GM10266 (cell line): Measurements from ENCODE around the gene ZNF385B.
A peak's percentile ranks its signal among the peaks of the same experiment; 100 is the strongest.

ENCODE experiments used
- DNase-seq: peaks from one replicate; pipeline ENCODE4 v3.0.0; 2012; ENCODE audit errors: extremely low spot score
- TF ChIP-seq, protein P1 (sequence below): IDR thresholded peaks from 2 replicates; pipeline ENCODE4 v1.5.1; 2012; ENCODE audit warnings: mild to moderate bottlenecking, low read depth; ENCODE audit not compliant: control insufficient read depth, insufficient read depth; ENCODE audit errors: missing control alignments

Gene ZNF385B

DNA sequence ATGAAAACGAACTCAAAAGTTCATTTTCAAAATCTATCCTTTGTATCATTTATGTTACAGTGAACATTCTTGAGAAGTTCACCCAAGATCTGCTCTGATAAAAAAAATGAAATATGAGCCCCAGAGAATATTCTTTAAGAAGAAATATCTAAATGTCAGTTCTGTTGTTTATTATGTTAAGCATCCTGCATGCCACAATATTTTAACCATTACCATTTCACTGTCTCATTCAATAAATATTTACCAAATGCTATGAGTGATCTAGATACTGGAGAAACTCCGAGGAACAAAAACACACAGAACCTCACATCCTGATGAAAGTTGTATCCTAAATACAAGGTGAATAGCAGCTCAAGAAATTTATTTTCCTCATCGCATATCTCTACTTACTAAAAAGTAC is 170.2 kb downstream of the ZNF385B start:
- TF ChIP-seq, protein P1, sequence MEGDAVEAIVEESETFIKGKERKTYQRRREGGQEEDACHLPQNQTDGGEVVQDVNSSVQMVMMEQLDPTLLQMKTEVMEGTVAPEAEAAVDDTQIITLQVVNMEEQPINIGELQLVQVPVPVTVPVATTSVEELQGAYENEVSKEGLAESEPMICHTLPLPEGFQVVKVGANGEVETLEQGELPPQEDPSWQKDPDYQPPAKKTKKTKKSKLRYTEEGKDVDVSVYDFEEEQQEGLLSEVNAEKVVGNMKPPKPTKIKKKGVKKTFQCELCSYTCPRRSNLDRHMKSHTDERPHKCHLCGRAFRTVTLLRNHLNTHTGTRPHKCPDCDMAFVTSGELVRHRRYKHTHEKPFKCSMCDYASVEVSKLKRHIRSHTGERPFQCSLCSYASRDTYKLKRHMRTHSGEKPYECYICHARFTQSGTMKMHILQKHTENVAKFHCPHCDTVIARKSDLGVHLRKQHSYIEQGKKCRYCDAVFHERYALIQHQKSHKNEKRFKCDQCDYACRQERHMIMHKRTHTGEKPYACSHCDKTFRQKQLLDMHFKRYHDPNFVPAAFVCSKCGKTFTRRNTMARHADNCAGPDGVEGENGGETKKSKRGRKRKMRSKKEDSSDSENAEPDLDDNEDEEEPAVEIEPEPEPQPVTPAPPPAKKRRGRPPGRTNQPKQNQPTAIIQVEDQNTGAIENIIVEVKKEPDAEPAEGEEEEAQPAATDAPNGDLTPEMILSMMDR = no peak
- no peak for DNase-seq

DNA sequence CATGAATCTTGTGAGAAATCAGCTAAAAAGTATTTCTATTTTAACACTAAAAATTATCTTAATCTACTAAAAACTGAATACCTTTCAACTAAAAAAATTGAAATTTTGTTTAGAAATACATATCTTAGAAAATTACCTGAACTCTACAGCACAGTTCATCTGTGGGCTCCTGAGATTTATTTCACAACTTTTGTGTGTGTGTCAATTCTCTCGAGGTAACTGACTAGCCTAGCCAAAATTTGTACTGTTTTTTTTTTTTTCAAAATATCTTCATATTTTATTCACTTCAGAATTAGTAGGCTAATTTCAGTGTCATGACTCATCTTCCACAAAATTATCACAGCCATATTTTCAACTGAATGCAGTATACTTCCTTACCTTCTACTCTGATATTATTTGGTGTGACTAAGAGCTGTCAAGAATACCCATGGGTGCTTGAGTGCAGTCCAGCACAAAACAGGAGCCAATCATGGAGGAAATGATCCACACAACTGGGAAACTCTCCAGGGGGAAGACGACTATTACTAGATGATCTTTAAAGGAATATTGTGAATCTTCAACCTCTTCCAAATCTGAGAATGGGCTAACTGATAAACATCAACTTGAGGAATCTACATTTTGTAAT is 174.6 kb downstream of the ZNF385B start:
- no peak for DNase-seq
- TF ChIP-seq, protein P1 = no peak

DNA sequence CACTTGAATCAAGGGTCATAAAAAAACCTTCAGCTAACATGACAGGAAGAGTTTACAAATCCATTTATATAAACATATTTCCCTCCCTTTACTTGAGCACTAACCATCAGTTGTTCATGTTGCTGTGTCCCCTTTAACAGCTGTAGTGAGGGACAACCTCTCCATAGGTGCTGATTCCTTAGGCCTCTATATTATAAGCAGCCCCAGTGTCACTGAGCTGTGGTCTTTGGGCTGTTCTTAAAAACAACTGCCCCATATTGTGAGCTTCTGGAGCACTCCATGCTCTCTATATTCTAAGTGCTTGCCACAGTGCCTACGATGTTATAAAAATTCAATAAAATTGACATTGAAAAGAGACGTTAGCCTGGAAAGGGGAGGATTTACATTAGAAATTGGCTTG is 175.3 kb downstream of the ZNF385B start:
- DNase-seq = no peak
- TF ChIP-seq, protein P1 = no peak

DNA sequence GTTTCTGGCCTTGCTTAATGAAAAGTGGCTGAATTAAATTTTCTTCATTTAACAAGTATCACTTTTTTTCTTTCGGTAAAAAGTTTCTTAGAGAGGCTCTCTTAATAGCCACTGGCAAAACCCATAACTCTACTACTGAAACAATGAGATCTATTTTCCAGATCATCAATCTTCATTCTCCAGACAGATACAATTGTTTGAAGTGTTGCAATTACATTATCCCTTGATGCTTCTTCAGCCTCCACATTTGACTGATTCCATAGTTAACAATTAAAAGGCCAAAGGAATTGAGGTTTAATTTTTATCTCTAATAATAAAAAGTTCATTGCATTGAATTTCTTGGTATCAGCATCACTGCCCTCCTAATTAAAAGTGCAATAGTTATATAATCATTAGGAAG is 176.3 kb downstream of the ZNF385B start:
- TF ChIP-seq, protein P1 = no peak

DNA sequence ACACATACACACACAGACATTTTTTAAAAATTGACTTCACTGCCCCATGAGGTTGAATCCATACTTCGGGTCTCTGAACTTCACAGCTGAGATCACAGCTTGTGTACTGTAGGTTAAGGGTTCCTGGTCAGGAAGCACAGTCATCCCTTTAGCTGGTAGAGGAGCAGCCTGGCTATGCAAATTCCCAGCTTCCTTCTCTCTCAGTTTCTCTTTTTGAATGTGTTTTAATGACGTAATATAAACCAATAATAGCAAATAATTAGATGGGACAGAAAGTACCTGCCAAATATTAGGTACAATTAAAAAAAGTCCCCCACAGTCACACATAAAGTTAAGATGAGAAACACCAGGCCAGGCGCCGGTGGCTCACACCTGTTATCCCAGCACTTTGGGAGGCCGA is 178.7 kb downstream of the ZNF385B start:
- DNase-seq = no peak
- TF ChIP-seq, protein P1 = no peak

More for the DNA sequence above, 176.3 kb downstream of the ZNF385B start:
- DNase-seq = no peak

DNA sequence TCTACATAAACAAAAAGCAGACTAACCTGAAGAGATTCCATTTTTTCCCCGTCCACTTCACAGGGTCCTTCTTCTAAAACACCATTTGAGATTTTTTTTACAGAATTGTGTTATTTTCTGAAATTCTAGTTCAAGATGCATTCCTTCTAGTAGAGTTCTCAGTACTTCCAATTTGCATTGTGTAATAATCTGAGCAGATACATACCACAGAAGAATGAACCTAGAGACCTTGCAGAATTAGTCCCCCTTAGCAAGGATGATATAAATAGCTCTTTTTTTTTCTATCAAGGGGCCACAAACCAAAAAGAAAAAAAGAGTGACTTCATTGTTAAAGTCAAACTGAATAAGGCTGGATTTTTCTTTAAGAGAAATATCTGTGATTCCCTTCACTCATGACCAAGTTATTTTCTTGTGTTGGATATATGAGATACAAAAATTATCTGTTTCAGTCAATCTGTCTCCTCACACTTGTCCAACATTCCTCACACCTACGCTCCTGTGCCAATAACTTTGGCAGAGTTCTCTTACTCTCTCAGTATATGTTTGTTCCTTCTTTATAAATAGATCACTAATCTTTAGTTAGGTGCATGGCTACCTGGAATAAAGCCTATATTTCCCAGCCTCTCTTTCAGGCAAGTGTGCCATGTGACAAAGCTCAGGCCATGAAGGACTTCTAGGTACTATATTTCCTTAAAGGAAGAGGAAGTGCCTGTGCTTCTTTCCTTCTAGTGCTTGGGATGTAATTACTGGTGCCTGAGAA is 183.5 kb downstream of the ZNF385B start:
- TF ChIP-seq, protein P1 = no peak
- no peak for DNase-seq

DNA sequence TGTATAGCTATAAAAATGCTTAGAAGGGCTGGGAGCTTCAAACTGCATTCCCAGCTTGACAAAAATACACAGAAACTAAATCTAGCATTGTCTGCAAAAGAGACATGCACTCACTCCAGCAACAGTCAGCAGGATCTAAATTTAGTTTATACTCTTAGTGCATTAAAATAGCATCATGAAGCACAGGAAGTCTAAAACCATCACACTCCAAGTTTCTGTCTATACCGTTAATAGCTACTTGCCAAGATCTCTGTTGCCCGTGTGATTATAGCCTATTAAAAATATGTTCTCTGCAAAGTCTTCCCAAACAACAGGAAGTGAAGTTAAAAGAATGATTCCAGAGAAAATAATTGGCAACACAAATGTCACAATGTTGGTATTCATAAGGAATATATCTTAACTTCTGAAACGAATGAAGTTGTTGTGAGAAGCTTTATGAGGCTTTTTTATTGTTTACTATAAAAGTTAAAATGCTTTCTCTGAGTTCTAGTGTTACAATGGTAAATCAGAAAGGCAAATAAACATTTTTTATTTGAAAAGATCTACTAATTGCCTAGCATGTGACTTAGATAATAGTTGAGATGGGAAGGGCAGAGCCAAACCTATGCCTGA is 184.2 kb downstream of the ZNF385B start:
- TF ChIP-seq, protein P1 = no peak
- DNase-seq = peak; percentile 13
